Endothelial cell (in vitro differentiated cells): ENCODE data around the gene SMPDL3A. TPM values are rescaled to one million over a fixed set of nuclear protein-coding genes. Genes with fewer than 3 reads are reported as not detected.

Experiments used
- DNase-seq: peaks from one replicate; pipeline ENCODE4 v3.0.0; 2021; ENCODE audit warnings: low spot score
- H3K27ac Mint-ChIP-seq: one replicate; pipeline ENCODE4 v1.8.0; 2021; ENCODE audit warnings: mixed read lengths, inconsistent platforms; ENCODE audit not compliant: unreplicated experiment
- H3K27me3 Mint-ChIP-seq: one replicate; pipeline ENCODE4 v1.8.0; 2021; ENCODE audit warnings: mild to moderate bottlenecking, moderate library complexity, mixed read lengths, inconsistent platforms; ENCODE audit not compliant: unreplicated experiment
- H3K36me3 Mint-ChIP-seq: one replicate; pipeline ENCODE4 v1.8.0; 2021; ENCODE audit warnings: mild to moderate bottlenecking, low read depth, mixed read lengths, inconsistent platforms; ENCODE audit not compliant: unreplicated experiment
- H3K4me1 Mint-ChIP-seq: one replicate; pipeline ENCODE4 v1.8.0; 2021; ENCODE audit warnings: mild to moderate bottlenecking, mixed read lengths, inconsistent platforms; ENCODE audit not compliant: unreplicated experiment
- H3K4me3 Mint-ChIP-seq: one replicate; pipeline ENCODE4 v1.8.0; 2021; ENCODE audit warnings: mild to moderate bottlenecking, mixed read lengths, inconsistent platforms; ENCODE audit not compliant: unreplicated experiment
- H3K9me3 Mint-ChIP-seq: one replicate; pipeline ENCODE4 v1.8.0; 2021; ENCODE audit warnings: mixed read lengths, inconsistent platforms; ENCODE audit not compliant: unreplicated experiment
- total RNA-seq: library from RNA; stranded (reverse); fragmentation: NEBNext Ultra II Directional; extraction: Animal tissue kit (Norgen Biotek cat#: 25700); gene quantifications from one replicate; pipeline ENCODE4 v1.2.1, GENCODE V29; 2021; ENCODE audit not compliant: unreplicated experiment
- TF ChIP-seq, protein P1 (sequence below): fragments of 200-600 bp; sonication (generic); IDR thresholded peaks from one replicate; pipeline ENCODE4 v1.5.0; 2021; ENCODE audit warnings: antibody characterized with exemption; ENCODE audit not compliant: unreplicated experiment

SMPDL3A gene
- total RNA-seq, 1 donor from 2014 or later, result 10.3 TPM

DNA sequence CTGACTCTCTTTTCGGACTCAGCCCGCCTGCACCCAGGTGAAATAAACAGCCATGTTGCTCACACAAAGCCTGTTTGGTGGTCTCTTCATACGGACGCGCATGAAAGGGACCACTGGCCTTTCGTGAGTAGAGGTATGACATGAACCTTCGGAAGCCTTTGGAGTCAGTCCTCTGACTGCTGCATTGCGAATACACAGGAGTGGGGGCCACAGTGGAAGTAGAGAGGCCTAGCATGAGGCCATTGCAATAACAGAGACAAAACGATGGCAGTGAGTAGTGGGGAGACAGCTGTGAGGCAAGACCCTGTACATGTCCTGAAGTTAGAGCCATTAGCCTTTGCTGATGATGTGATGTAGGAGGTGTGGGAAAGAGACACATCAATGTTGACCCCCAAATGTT lies 56.4 kb downstream of the SMPDL3A start:
- TF ChIP-seq, protein P1, sequence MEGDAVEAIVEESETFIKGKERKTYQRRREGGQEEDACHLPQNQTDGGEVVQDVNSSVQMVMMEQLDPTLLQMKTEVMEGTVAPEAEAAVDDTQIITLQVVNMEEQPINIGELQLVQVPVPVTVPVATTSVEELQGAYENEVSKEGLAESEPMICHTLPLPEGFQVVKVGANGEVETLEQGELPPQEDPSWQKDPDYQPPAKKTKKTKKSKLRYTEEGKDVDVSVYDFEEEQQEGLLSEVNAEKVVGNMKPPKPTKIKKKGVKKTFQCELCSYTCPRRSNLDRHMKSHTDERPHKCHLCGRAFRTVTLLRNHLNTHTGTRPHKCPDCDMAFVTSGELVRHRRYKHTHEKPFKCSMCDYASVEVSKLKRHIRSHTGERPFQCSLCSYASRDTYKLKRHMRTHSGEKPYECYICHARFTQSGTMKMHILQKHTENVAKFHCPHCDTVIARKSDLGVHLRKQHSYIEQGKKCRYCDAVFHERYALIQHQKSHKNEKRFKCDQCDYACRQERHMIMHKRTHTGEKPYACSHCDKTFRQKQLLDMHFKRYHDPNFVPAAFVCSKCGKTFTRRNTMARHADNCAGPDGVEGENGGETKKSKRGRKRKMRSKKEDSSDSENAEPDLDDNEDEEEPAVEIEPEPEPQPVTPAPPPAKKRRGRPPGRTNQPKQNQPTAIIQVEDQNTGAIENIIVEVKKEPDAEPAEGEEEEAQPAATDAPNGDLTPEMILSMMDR, result no peak
- Mint-ChIP-seq H3K4me1 (no peaks in the 10 kb centered on the region), H3K36me3 (peaks cover 3% of the 10 kb centered on the region), H3K9me3 (peaks cover 2% of the 10 kb centered on the region), H3K27me3 (peaks cover 5% of the 10 kb centered on the region), H3K4me3 (no peak overlapping the region), H3K27ac (no peak overlapping the region)
- DNase-seq, result no peak

DNA sequence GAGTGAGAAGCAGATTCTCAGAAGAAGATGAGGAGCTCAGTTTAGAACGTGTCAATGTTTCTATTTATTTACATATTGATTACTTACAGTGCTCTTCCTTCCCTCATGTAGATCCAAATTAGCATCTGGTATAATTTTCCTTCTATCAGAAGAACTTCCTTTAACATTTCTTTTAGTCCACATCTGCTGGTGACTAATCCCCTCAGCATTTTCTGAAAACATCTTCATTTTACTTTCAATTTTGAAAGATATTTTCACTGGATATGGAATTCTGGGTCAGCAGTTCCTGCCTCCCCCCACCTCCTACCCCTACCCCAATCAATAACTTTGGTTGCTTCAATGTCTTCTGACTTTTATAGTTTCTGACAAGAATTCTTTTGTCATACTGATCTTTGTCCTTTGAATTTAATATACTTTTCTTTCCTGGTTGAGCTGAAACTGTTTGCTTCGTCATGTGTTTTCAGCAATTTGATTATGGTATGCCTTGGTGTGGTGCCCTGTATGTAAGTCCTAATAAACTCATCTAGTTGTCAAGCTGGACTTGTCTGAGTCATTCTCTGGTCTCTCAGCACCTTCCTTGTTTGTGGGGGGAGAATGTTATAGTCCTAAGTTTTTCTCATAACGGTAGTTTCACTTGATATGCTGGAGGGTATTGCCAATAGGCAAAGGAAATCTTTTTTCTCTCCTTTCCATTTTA lies 57.0 kb downstream of the SMPDL3A start:
- H3K9me3 Mint-ChIP-seq, result peaks cover 6% of the 10 kb centered on the region
- DNase-seq, result no peak
- H3K27me3 Mint-ChIP-seq, result peaks cover 5% of the 10 kb centered on the region
- H3K36me3 Mint-ChIP-seq, result peaks cover 8% of the 10 kb centered on the region
- H3K4me3 Mint-ChIP-seq, result no peak overlapping the region
- no peak overlapping the region for H3K27ac Mint-ChIP-seq
- no peaks in the 10 kb centered on the region for H3K4me1 Mint-ChIP-seq
- TF ChIP-seq, protein P1, result no peak

DNA sequence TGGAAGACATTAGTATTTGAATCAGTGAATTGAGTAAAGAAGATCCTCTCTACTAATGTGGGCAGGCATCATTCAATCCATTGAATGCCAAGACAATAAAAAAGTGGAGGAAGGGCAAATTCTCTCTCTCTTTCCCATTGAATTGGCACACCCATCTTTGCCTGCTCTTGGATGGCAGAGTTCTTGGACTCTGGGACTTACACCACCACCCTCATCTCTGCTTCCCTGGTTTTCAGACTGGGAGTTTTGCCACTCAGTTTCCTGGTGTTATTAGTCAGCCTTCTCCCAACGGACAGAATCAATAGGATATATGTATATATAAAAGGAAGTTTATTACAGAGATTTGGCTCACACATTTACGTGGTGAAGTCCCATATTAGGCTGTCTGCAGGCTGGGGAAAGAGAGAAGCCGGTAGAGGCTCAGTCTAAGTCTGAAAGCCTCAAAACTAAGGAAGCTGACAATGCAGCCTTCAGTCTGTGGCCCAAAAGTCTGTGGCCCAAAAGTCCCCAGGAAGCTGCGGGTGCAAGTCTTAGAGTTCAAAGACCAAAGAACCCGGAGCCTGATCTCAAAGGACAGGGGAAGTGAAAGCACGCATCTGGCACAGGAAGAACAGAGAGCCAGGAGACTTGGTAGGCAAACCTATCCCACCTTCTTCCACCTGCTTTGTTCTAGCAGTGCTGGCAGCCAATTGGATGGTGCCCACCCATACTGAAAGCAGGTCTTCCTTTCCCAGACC lies 64.4 kb downstream of the SMPDL3A start:
- Mint-ChIP-seq H3K4me3 (no peak overlapping the region), H3K27me3 (no peaks in the 10 kb centered on the region), H3K27ac (no peak overlapping the region), H3K9me3 (peaks cover 6% of the 10 kb centered on the region), H3K4me1 (no peaks in the 10 kb centered on the region), H3K36me3 (peaks cover 8% of the 10 kb centered on the region)
- TF ChIP-seq, protein P1, result no peak
- no peak for DNase-seq

Other genes starting within 250 kb of the SMPDL3A start
- 38.5 TPM for gene PKIB, start 178.9 kb upstream of the SMPDL3A start, total RNA-seq
- 3.6 TPM for gene FABP7, start 9.5 kb upstream of the SMPDL3A start, total RNA-seq
- gene CLVS2, start 207.0 kb downstream of the SMPDL3A start, total RNA-seq, result 0.28 TPM